NCI-H345 treated with DMSO at 0.1 percent for 48 hours (cell line): Measurements from ENCODE around the gene FOXM1.
"Not testable (repeated sequence)": the region's sequence is repeated elsewhere in the genome, so short reads cannot be mapped to it uniquely, and the experiment has no call there.

Experiments
- DNase-seq: peaks from one replicate; lab custom pipeline; 2025; ENCODE audit not compliant: unreplicated experiment; lab: John Stamatoyannopoulos, UW

Gene FOXM1

GRCh38 chr12:2886768-2887450 is 9.9 kb upstream of the FOXM1 start:
- DNase-seq = no peak

- no peak for DNase-seq
These were observed 7.8 kb upstream of the FOXM1 start for GRCh38 chr12:2884810-2885209.

- no peak for DNase-seq
These were observed 2.9 kb upstream of the FOXM1 start for GRCh38 chr12:2879853-2880252.

DNA sequence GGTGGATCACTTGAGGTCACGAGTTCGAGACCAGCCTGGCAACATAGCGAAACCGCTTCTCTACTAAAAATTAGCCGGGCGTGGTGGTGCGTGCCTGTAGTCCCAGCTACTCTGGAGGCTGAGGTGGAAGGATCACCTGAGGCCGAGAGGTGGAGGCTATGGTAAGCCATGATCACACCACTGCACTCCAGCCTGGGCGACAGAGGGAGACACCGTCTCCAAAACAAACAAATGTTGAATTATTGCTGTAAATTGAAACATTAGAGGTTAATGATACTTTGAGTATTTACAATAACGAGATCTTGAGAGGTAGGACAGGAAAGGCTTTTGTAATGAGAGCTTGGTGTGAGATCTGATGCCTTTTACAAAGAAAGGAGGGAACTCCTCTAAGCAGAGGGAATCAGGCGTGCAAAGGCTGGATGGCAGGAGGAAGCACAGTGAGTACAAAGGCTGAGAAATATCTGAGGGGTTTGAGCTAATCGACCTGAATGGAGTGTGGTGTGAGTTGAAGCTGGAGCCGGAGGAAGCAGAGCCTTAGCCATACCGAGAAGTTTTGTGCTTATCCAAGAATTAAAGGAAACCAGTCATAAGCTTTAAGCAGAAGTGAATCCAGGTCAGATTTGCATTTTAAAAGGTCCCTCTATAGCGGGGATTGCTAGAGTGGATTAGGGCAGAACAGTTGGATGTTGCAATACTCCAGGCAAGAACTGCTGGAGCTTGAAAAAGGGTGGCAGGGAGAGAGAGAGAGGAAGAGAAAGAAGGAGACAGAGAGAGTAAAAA is 1.2 kb upstream of the FOXM1 start:
- peak; percentile 9 for DNase-seq

- DNase-seq = peak; percentile 17
These were observed 435 bp downstream of the FOXM1 start for GRCh38 chr12:2876431-2877046.

DNA sequence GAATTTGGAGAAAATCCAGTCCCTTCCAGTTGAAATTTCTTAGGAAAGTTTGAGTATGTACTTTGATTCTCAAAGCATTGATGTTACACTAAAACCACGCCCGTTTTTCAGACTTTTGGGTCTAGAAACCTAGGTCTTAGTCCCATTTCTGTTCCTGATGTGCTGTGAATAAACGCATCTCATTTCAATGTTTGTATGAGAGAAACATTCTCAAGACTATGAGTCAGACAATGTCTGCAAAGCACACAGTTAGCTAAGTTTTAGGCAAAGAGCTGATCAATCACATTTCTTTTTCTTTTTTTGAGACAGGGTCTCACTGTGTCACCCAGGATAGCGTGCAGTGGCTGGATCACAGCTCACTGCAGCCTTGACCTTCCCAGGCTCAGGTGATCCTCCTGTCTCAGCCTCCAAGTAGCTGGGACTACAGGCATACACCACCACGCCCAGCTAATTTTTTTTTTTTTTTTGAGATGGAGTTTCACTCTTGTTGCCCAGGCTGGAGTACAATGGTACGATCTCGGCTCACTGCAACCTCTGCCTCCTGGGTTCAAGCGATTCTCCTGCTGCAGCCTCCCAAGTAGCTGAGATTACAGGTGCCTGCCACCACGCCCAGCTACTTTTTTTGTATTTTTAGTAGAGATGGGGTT is 7.9 kb downstream of the FOXM1 start:
- not testable (repeated sequence) for DNase-seq

- DNase-seq = no peak
These were observed 12.8 kb downstream of the FOXM1 start for GRCh38 chr12:2864198-2864597.

GRCh38 chr12:2863402-2863801 is 13.6 kb downstream of the FOXM1 start:
- DNase-seq = not testable (repeated sequence)

- no peak for DNase-seq
These were observed 14.1 kb downstream of the FOXM1 start for GRCh38 chr12:2862876-2863275.

GRCh38 chr12:2860170-2860569 is 16.8 kb downstream of the FOXM1 start:
- no peak for DNase-seq

DNA sequence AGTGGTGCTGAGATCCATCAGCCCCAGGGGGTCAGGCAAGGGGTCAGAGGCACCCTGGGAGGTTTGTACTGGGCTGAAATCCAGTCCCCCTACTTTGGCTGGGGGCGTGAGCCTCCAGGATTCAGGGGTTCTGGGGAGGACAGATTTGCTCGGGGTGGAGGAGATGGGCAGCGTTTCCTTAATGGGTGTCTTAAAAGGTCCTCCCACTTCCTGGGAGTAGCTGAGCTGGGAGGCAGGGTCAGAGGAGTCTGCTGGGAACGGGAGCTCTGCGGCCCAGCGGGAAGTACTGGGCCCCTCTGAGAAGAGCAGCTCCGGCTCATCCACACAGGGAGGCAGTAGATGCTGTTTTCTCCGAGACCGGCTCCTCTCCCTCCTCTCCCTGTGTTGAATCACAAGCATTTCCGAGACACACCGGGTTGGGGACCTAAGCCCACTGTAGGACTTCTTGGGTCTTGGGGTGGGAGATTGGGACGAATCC is 18.0 kb downstream of the FOXM1 start:
- DNase-seq = no peak

GRCh38 chr12:2858334-2858733 is 18.6 kb downstream of the FOXM1 start:
- no peak for DNase-seq

DNA sequence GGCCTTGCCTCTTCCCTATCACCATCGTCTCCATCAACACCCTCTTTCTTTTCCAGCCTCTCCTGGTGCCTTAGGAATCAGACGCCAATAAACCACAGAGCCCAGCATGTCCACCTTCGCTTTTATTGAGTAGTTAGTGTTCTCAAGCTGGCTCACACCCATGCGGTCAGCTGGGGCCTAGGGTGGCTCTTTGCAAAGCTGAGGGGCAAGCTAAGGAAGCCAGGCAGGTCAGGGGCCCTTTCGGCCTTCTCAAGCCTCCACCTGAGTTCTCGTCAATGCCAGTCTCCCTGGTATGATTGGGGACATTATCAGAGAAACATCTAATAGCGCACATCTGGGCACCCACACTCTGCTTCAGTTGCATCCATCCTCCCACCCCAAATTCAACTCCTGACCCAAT is 19.4 kb downstream of the FOXM1 start:
- DNase-seq = no peak

DNA sequence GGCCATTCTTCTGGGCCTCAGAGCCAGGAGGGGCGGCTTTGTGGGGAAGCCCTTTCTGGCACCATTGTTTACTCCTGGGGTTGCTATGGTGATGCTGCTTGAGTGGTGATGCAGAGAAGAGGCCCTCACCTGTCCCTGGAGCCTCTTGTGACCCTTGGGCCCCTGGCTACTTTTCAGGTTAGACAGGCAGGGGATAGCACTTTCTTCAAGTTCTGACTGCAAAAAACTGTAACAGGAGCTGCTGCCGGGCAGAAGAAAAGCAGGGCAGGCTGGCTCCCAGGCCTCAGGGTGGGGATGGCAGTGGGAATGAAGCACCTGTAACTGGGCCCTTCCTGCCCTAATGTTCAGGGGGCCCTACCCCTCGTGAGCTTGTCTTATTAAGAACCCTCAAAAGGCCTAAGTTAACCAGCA is 19.9 kb downstream of the FOXM1 start, which contains the start of gene TEX52:
TEX52 (minus strand) TSS at position 19 of the 411 bp plus-strand sequence; CDS start at position 6, 13 bp downstream.
- DNase-seq = no peak

DNA sequence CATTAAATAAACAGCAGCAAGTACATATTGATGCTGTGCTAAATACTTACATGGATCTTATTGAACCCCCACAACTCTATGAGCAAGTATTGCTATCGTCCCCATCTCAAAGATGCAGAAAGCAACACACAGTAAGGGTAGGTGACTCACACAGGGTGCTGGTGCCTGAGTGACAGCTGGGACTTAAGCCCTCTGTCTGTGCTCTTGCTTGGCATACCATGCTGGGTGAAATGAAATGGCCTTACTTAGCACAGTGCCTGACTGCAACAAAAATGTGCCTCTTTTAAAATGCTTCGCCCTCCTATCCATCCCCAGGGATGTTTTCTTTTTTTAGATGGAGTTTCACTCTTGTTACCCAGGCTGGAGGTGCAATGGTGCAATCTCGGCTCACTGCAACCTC is 20.9 kb downstream of the FOXM1 start:
- DNase-seq = no peak

DNA sequence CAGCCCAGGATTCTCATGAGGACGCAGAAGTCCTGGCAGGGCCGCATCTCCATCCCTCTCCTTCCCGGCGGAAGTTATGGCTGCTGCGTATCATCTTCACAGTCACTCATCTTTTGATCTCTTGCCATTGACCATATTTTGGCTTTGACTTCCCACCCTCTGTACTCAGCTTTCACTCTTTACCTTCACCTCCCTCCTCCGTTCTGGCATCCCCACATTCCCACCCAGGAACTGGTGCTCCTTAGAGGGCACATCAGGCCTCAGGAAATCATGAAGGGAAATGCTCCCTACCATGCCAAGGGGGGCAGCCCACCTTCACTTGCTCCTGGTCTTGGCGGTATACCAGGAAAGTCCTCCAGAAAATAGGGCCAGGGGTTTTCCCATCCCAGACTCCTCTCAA is 21.4 kb downstream of the FOXM1 start:
- DNase-seq = no peak

- DNase-seq = no peak
These were observed 22.1 kb downstream of the FOXM1 start for GRCh38 chr12:2854669-2855453.

- no peak for DNase-seq
These were observed 23.3 kb downstream of the FOXM1 start for GRCh38 chr12:2853626-2854025.

GRCh38 chr12:2851931-2852330 is 25.0 kb downstream of the FOXM1 start:
- no peak for DNase-seq

DNA sequence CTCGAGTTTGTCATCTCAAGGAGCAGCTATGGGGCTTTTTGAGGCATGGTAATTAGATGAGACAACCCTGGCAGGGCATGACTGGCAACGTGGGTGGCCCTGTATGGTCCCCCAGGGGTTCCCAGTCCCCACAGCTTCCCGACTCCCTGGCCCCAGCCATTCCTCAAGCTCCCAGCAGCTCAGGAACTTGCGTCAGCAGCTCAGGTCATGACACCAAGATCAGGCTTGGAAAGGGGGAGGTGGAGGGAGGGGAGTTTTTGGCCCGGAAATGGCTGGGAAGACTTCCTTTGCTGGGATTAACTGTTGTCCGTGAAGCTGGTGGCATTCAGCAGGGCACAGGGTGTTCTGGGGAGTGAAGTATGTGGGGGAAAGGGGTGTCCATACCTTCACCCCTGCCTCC is 31.7 kb downstream of the FOXM1 start:
- DNase-seq = no peak

DNA sequence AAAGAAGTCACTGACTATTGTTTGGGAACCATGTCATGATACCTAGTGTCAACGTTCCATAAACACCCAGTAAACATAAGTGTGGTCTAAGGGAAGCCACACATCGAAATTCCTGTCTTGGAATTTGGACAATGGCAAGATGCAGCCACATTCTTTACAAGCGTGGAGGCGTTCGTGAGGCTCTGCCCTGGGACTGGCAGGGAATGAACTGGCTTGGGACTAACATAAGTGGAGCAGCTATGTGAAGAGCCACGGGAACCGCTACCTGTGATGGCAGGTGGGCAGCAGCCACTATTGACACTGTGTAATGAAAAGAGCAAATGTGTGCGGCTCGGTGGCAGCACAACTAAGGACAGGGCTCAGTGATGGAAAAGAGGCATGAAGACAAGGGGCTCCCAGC is 32.2 kb downstream of the FOXM1 start:
- no peak for DNase-seq
